HL-60 (cell line): ENCODE results near the gene TUBGCP3.

Source experiments
- CTCF ChIP-seq: IDR thresholded peaks from one replicate; pipeline ENCODE4 v1.5.1; 2011; ENCODE audit warnings: low read length, control low read depth, inconsistent platforms; ENCODE audit not compliant: insufficient read depth
- POLR2AphosphoS5 ChIP-seq: IDR thresholded peaks from 2 replicates; pipeline ENCODE4 v1.6.1; 2012; ENCODE audit warnings: low read depth
- REST ChIP-seq: IDR thresholded peaks from 2 replicates; pipeline ENCODE4 v1.6.1; 2012; ENCODE audit warnings: low read depth; ENCODE audit not compliant: insufficient replicate concordance

DNA sequence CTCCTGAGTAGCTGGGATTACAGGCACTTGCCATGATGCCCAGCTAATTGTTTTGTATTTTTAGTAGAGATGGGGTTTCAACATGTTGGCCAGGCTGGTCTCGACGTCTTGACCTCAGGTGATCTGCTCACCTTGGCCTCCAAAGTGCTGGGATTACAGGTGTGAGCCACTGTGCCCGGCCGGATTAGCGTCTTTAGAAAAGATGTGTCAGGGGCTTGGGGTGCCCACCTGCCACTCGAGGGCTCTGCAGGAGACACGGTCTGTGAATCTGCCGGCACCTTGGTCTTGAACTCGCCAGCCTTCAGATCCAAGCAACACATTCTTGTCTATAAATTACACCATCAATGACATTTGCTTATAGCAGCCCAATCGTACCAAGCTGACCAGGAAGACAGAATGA is 38.8 kb upstream of the TUBGCP3 start:
- TF ChIP-seq POLR2AphosphoS5 (no peak), CTCF (no peak), REST (no peak)
